Inferior parietal cortex (tissue), 1 donor: ENCODE data around the gene EIF4E3.

ENCODE experiments used
- DNase-seq: peaks from one replicate; pipeline ENCODE4 v3.0.0-alpha.2; 2016; ENCODE audit errors: extremely low spot score

Gene EIF4E3

DNA sequence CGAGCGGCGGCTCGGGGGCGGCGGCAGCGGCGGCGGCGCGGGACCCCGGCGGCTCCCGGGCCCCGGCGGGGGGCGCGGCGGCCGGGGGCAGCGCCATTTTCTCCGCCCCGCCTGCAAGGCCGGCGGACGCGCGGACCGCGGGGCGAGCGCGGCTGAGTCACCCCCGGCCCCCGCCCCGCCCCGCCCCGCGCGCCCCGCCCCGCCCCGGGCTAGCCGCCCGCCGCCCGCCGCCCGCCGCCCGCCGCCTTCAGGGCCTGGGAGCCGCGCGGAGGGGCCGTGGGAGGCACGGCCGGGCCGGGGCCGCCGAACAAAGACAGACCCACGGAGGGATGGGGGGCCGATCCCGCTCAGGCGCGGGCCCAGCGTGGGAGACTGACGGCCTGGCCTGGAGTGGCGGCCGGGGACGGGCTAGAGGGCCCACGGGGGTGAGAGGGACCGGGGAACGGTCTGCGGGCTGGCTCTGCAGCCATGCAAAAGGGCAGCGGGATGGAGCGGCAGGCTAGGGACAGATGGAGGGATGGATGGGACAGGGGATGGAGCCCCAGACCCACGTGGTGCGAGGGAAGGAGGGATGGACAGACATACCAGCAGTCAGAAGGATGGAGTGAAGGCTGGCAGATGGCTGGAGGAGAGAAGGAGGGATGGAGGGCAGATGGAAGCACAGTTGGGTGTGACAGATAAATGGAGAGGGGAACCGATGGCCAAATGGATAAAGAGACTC lies at the start of gene EIF4E3:
Gene EIF4E3, minus strand, starts transcription at position 132 of the 721 bp plus-strand sequence. Its CDS starts 35 bp downstream, at position 97.
- no peak for DNase-seq

- no peak for DNase-seq
These were observed 46.7 kb upstream of the EIF4E3 start for GRCh38 chr3:71771884-71772283.

- DNase-seq: no peak
These were observed 45.9 kb upstream of the EIF4E3 start for GRCh38 chr3:71771126-71771525.

GRCh38 chr3:71763426-71763825 lies 38.2 kb upstream of the EIF4E3 start:
- DNase-seq: no peak

DNA sequence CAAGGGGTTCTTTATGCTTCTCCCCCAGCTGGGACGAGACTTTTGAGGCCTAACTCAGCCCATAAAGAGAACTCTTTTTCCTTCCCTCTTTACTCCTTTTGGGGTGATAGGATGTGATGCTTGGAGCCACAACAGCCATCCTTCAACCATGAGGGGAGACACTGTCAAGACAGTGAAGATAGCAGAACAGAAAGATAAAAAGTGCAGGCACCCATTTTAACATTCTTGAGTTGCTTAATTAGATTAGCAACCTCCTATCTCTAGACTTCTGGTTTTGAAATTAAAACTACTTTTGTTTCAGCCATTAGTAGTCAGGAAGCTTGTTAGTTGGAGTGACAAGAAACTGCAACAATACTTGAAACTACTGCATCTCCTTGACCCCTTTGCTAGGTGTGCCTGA lies 34.9 kb upstream of the EIF4E3 start:
- DNase-seq: no peak

DNA sequence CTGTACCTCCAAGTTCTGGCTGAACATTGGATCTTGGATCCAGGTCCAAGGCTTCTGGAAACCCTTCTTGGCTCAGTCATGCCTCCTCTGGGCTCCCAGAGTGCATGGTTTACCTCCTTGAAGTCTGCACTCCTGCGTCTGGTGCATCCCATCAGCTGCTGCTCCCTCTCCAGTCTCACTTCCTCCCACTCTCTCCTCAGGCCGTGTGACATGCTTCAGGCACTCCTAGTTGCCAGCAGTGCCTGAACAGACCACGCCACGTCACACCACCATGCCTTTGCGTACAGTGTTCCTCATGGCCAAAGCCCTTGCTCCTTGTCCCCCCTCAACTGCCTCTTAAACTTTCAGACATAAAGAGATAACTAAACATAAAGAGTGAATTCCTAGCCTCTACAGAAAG lies 34.2 kb upstream of the EIF4E3 start:
- DNase-seq: no peak

DNA sequence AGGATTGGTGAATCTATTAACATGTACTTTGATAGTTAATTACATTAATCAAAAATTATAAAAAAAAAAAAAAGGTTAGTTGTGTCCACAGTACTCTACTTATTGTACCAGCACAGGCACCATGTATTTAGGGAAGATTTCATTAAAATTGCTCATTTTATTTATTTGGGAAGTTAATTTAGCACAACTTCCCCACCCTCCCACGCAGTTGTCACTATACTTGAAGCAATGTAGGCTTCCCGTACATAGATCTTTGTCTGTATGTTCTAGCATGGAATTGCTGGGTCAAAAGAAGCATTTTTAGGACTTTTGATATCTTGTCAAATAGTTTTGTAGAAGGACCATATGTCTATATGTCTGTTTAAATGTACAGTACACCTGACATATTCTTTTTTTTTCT lies 32.9 kb upstream of the EIF4E3 start:
- DNase-seq: no peak

DNA sequence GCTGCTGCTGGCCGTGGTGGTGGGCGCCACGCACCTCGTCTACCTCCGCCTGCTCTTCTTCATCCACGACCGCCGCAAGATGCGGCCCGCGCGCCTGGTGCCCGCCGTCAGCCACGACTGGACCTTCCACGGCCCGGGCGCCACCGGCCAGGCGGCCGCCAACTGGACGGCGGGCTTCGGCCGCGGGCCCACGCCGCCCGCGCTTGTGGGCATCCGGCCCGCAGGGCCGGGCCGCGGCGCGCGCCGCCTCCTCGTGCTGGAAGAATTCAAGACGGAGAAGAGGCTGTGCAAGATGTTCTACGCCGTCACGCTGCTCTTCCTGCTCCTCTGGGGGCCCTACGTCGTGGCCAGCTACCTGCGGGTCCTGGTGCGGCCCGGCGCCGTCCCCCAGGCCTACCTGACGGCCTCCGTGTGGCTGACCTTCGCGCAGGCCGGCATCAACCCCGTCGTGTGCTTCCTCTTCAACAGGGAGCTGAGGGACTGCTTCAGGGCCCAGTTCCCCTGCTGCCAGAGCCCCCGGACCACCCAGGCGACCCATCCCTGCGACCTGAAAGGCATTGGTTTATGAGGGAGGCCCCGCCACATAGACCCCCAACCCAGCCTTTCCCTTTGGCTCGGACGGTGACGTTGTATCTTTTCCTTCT lies 29.5 kb upstream of the EIF4E3 start:
- no peak for DNase-seq

GRCh38 chr3:71753701-71754609 lies 28.8 kb upstream of the EIF4E3 start, which contains the start of gene GPR27:
TSS of gene GPR27 (plus strand) at chr3:71753855. CDS start at chr3:71754050, 195 bp downstream.
- DNase-seq: no peak

DNA sequence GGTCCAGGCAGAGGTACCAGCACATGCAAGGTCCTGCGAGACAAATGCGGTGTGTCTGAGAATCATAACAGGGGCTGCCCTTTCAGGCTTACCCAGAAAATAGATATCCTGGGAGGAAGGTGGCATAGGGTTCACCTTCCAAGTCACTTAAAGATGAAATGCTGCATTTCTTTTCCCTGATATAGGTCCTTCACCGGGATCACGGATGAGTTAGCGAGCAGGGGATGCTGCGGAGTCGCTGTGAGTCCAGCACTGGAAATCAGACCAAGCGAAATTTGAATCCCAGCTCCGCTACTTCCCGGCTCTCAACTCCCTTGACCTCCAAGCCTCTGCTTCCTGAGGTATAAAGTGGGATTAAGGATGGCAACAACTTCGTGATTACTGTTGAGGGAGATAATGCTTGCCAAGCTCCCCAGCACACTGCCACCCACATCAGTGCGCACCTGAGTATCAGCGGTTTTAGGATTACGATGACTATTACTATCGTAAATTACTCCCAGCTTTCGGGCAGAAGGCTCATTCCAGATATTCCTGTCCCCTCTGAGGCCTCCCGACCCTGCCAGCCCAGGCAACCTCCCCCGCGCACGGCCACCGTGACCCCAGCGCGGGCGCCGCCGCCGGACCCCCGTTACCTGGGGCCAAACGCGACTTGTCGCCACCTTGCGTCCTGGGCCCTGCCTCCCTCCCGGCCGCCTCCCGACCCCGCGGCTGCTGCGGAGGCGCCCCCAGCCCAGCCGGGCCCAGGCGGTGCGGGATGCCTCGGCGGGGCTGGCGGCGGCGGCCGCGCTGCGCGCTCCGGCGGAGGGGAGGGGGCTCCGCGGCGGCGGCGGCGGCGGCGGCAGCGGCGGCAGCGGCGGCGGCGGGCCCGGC lies 27.9 kb upstream of the EIF4E3 start:
- no peak for DNase-seq

DNA sequence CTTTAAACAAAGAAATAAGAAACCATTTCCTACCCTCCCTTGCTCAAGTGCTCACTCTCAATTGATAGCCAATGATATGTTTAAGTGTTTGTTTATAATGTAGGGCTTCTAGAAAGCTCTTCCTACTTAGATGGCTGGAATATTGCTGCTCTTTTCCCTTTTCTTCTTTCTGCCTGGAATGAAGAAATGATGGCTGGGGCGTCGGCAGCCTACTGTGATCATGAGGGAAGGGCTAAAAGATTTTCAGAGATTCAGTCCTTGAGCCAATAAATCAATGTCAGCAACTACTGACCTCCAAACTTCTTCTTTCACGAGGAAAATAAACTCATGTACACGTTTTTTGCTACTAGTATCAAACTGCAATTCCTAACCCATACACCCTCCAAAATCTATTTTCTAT lies 26.4 kb upstream of the EIF4E3 start:
- DNase-seq: no peak

DNA sequence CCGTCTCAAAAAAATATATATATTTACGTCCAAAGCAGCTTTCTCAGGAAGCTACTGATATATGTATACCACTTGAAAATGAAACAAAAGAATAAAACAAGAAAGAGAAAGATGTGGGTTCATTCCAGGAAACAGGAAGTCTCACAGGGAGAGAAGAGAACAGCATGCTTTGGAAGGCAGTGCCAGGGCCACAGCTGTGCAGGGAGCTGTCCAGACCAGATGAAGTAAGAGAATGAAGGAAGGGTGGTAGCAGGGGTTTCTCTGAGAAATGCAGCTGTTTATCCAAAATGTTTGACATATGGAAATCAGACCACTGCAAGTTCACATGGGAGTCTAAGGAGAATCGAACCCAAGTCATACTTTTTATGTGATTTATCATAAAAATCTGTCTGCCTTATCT lies 19.5 kb upstream of the EIF4E3 start:
- no peak for DNase-seq

DNA sequence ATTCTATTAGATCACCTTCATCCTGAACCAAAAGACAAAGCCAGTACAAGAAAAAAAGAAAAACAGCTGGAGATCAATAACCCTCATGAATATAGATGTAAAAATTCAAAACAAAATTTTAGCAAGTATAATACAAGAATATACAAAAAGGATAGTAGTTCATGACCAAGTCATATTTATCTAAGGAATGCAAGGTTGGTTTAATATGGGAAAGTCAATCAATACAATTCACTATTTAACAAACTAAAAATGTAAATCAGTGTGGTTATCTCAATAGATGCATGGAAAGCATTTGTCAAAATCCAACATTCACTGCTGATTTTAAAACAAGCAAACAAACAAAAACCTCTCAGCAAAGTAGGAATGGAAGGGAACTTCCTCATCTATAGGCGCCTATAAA lies 17.4 kb upstream of the EIF4E3 start:
- no peak for DNase-seq

- no peak for DNase-seq
These were observed 9.7 kb upstream of the EIF4E3 start for GRCh38 chr3:71734881-71735280.

DNA sequence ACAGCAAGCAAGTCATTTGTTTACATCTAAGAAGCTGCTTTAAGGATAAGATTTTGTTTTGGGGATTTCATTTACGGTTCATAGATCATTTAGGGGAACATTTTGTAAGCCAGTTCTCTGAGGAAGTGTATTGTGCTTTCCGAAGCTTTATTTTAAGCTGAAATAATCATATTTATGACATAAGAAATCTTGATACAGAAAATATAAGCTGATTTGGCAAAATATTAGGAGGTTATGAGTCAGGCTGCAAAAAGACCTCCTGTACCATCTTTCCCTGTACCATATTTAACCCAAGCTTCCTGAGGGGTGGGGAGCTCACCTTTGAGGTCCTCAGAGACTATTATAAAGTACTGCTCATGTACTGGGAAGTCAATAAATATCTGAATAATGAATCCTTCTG lies 8.1 kb upstream of the EIF4E3 start:
- DNase-seq: no peak

DNA sequence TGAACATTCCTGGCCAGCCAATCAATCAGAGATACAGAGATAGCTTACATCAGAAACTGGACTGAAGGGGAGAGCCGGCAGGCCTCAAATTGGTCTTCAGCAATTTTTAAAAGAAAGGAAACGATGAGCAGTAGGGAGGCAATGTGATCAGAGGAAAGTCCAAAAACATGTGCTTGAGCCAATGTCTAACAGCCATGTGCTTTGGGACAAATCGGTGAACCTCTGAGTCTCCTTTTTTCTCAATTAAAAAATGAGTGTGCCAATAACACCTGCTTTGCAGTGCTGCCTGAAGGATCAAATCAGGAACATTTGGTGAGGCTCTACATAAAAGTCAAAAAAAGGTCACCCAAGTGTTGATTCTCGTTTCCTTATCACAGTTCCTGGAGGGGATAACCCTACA lies 7.4 kb upstream of the EIF4E3 start:
- DNase-seq: no peak

GRCh38 chr3:71728632-71729342 lies 3.6 kb upstream of the EIF4E3 start:
- peak; percentile 65 for DNase-seq

DNA sequence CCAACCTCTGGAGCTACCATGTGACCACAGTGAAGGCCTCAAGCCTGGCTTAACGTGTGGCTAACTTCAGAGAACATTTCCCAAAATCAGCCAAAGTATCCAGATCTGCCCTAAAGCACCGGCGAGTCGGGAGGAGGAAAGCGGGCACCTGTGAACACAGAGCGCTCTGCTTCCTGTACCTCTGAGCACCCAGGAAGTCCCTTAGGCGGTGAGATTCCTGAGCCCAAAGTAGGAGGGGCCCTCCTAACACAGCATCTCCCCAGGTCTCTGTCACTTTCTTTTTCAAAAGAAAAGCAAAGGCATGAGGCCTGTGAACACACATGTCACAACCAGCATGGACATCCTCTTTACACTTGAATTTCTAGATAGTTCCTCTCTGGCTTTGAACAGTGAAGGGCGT lies 944 bp upstream of the EIF4E3 start:
- no peak for DNase-seq

DNA sequence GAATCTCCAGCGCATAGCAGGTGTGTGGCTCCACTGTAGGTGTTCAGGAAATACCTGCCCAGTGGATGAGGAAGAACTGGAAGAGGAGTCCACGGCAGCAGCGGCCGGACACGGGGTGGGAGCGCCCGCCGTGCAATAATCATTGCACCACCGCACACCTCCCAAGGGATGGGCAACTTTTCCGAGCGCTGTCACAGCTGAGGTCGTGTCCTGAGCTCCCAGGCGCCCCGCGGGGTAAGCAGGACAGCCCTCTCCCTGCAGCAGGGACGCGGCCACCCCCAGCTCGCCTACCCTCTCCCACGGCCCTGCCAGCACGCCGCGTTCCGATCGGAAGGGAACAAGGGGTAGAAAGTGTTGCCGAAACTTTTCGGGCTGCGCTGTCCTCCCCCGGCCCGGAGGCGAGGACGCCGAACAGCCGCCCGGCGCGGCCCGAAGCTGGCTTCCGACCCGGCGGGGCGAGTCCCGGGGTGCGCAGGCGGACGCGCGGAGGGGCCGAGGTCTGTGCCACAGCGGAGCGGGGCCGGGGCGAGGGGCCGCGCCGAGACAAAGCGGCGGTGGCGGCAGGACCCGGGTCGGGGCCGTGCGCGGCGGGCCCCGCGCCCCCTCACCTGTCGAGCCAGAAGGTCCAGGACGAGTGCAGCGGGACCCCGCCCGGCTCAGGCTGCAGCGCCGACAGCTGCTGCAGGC lies 475 bp downstream of the EIF4E3 start:
- no peak for DNase-seq

GRCh38 chr3:71724171-71724453 lies 1.1 kb downstream of the EIF4E3 start:
- no peak for DNase-seq
